MCF 10A (cell line): ENCODE measurements around the gene ELN. TPM values are rescaled to one million over a fixed set of nuclear protein-coding genes. Genes with fewer than 3 reads are reported as not detected.
A peak's percentile ranks its signal among the peaks of the same experiment; 100 is the strongest.

ENCODE experiments used
- BruUV-seq: library from RNA; stranded (reverse); fragments of 400-500 nt; replicated peaks from 2 replicates; lab custom pipeline; 2021; lab: Mats Ljungman, UMichigan
- CTCF ChIA-PET: fragments of 300-600 bp; sonication (Branson Sonifier 250); formaldehyde crosslinking; extraction: SDS; loops from one replicate; lab custom pipeline; 2021; ENCODE audit warnings: antibody characterized with exemption, inconsistent platforms; lab: Yijun Ruan, JAX
- POLR2A ChIA-PET: fragments of 300-600, 350-650 bp; sonication (Branson Sonifier 250); formaldehyde crosslinking; extraction: SDS; loops from one replicate; lab custom pipeline; 2020; ENCODE audit warnings: antibody characterized with exemption, inconsistent platforms; lab: Yijun Ruan, JAX
- DNase-seq: peaks from one replicate; pipeline ENCODE4 v3.0.0-alpha.2; 2018; ENCODE audit not compliant: unreplicated experiment
- H3K27ac Mint-ChIP-seq: one replicate; pipeline ENCODE4 v1.8.0; 2022; ENCODE audit warnings: mild to moderate bottlenecking, low read depth, mixed read lengths; ENCODE audit not compliant: unreplicated experiment
- H3K27me3 Mint-ChIP-seq: one replicate; pipeline ENCODE4 v1.8.0; 2022; ENCODE audit warnings: mixed read lengths; ENCODE audit not compliant: insufficient read depth, unreplicated experiment
- H3K36me3 Mint-ChIP-seq: one replicate; pipeline ENCODE4 v1.8.0; 2022; ENCODE audit warnings: mild to moderate bottlenecking, moderate library complexity, mixed read lengths; ENCODE audit not compliant: insufficient read depth, unreplicated experiment
- H3K4me1 Mint-ChIP-seq: one replicate; pipeline ENCODE4 v1.8.0; 2022; ENCODE audit warnings: mixed read lengths; ENCODE audit not compliant: insufficient read depth, unreplicated experiment
- H3K4me3 Mint-ChIP-seq: one replicate; pipeline ENCODE4 v1.8.0; 2022; ENCODE audit warnings: mild to moderate bottlenecking, moderate library complexity, mixed read lengths; ENCODE audit not compliant: unreplicated experiment
- H3K9me3 Mint-ChIP-seq: one replicate; pipeline ENCODE4 v1.8.0; 2022; ENCODE audit warnings: mixed read lengths; ENCODE audit not compliant: unreplicated experiment
- CTCF ChIP-seq: fragments of 200-600 bp; IDR thresholded peaks from one replicate; pipeline ENCODE4 v1.8.0; 2022; ENCODE audit warnings: antibody characterized with exemption, mild to moderate bottlenecking; ENCODE audit not compliant: unreplicated experiment
- intact Hi-C: fragments of 100-400 bp; cut with micrococcal nuclease; formaldehyde crosslinking; loops from 2 replicates; pipeline ENCODE4 v1.14.1; 2022
- total RNA-seq: library from RNA; stranded (reverse); gene quantifications from 2 replicates; pipeline ENCODE4 v1.2.3, GENCODE V29; 2022

The ELN gene
- total RNA-seq, 1 experiment from 2014 or later: not detected

- peaks cover 17% of the 10 kb centered on the region for H3K27me3 Mint-ChIP-seq
- H3K27ac Mint-ChIP-seq: no peak overlapping the region
- H3K4me3 Mint-ChIP-seq: no peak overlapping the region
- H3K36me3 Mint-ChIP-seq: no peaks in the 10 kb centered on the region
- CTCF ChIA-PET: interaction anchor here (0.5 to 4.5 kb wide), 3 partner anchors 16 to 202 kb away, joined by 3 to 43 read pairs (median 3); no protein-coding TSS in a partner anchor
- no peak for TF ChIP-seq CTCF
- no TSS peak for BruUV-seq
- intact Hi-C loops: no loop called here
- no peaks in the 10 kb centered on the region for H3K9me3 Mint-ChIP-seq
- POLR2A ChIA-PET: no interaction called here
- DNase-seq: peak; percentile 76
- peaks cover 5% of the 10 kb centered on the region for H3K4me1 Mint-ChIP-seq
Observed at GRCh38 chr7:74023092-74023536, 4.9 kb upstream of the ELN start.

DNA sequence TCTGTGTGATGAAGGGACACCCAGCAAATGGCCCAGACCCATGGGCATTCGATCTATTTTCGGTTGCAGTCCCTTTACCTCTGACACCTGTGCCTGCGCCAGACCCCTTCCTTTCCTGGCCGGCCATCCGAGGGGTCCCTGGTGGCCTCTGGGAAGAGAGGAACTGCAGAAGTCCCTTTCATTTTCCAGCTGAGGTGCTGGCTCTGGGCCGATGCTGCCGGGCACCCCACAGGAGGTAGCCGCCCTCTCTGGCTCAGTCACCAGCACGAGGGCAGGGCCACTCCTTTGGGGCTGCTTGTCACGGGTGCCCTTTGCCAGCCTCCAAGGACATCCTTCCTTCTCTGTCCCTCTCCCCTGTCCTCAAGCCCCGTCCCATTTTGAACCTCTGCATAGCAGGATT, 4.2 kb upstream of the ELN start:
- Mint-ChIP-seq H3K27me3 (peaks cover 20% of the 10 kb centered on the region), H3K27ac (no peak overlapping the region), H3K9me3 (no peaks in the 10 kb centered on the region), H3K4me3 (no peak overlapping the region), H3K4me1 (peaks cover 5% of the 10 kb centered on the region), H3K36me3 (no peaks in the 10 kb centered on the region)
- ChIA-PET CTCF (interaction anchor here (0.5 to 4.9 kb wide), 5 partner anchors 14 to 201 kb away, joined by 3 to 45 read pairs (median 4); no protein-coding TSS in a partner anchor), POLR2A (no interaction called here)
- no peak for DNase-seq
- intact Hi-C loops: no loop called here
- no TSS peak for BruUV-seq
- TF ChIP-seq CTCF: no peak

DNA sequence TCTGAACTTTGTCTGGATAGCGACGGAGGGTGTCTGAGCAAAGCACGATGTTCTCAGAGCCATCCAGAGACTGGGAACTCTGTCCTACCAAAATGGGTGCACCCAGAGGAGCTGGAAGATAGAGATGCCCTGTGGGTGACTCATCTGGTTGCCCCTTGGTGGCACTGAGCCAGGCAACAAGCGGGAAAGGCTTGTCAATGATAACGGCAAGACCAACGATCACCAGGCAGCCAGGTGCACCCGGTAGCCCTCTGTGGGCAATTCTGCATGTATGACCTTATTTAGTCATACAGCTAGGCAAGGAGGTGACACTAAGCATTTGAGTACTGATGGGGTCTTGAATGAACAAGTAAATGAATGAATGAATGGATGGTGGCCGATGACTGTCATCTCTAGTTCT, 2.8 kb upstream of the ELN start:
- no peak for TF ChIP-seq CTCF
- Mint-ChIP-seq H3K9me3 (no peaks in the 10 kb centered on the region), H3K4me1 (peaks cover 9% of the 10 kb centered on the region), H3K27me3 (peaks cover 33% of the 10 kb centered on the region), H3K36me3 (no peaks in the 10 kb centered on the region), H3K4me3 (no peak overlapping the region), H3K27ac (no peak overlapping the region)
- ChIA-PET POLR2A (interaction anchor here (1.1 kb wide), 1 partner anchor 19 kb away, joined by 4 read pairs; no protein-coding TSS in a partner anchor), CTCF (interaction anchor here (0.8 to 4.9 kb wide), 15 partner anchors 9 to 287 kb away, joined by 3 to 45 read pairs (median 6); partner anchors contain the start of gene ABHD11)
- intact Hi-C loops: no loop called here
- BruUV-seq: no TSS peak
- no peak for DNase-seq

- ChIA-PET POLR2A (interaction anchor here (0.6 to 1.1 kb wide), 3 partner anchors 19 to 159 kb away, joined by 3 to 4 read pairs (median 4); no protein-coding TSS in a partner anchor), CTCF (interaction anchor here (0.5 to 4.9 kb wide), 34 partner anchors 9 to 375 kb away, joined by 3 to 45 read pairs (median 6); partner anchors contain the start of gene ABHD11)
- BruUV-seq: no TSS peak
- H3K27me3 Mint-ChIP-seq: peaks cover 33% of the 10 kb centered on the region
- no peaks in the 10 kb centered on the region for H3K9me3 Mint-ChIP-seq
- peaks cover 9% of the 10 kb centered on the region for H3K4me1 Mint-ChIP-seq
- no peak for TF ChIP-seq CTCF
- no peak for DNase-seq
- no peaks in the 10 kb centered on the region for H3K36me3 Mint-ChIP-seq
- H3K4me3 Mint-ChIP-seq: no peak overlapping the region
- H3K27ac Mint-ChIP-seq: no peak overlapping the region
- intact Hi-C loops: loop anchor here (1.0 kb wide), 1 partner anchor 159 kb away; no protein-coding TSS in a partner anchor
Observed at GRCh38 chr7:74025730-74026129, 2.2 kb upstream of the ELN start.
